ENCODE results near the gene SCN7A.

SCN7A gene

GRCh38 chr2:166436976-166437375, 57.1 kb downstream of the SCN7A start:
- no peak for TF ChIP-seq CTCF (IDR thresholded peaks at IDR 0.05; ENCODE audit: borderline replicate concordance, insufficient read depth, low read depth, low read length)
- H3K4me3 ChIP-seq (ENCODE audit: low read depth, low read length) = no peak overlapping the region

- no peak overlapping the region for H3K4me3 ChIP-seq (ENCODE audit: low read depth, low read length)
- no peak for TF ChIP-seq CTCF (IDR thresholded peaks at IDR 0.05; ENCODE audit: borderline replicate concordance, insufficient read depth, low read depth, low read length)
Measured at GRCh38 chr2:166436189-166436588, 57.9 kb downstream of the SCN7A start.

GRCh38 chr2:166434491-166434890, 59.6 kb downstream of the SCN7A start:
- no peak for TF ChIP-seq CTCF (IDR thresholded peaks at IDR 0.05; ENCODE audit: borderline replicate concordance, insufficient read depth, low read depth, low read length)

GRCh38 chr2:166433457-166433856, 60.6 kb downstream of the SCN7A start:
- TF ChIP-seq CTCF (IDR thresholded peaks at IDR 0.05; ENCODE audit: borderline replicate concordance, insufficient read depth, low read depth, low read length) = no peak
- no peak overlapping the region for H3K4me3 ChIP-seq (ENCODE audit: low read depth, low read length)

More at GRCh38 chr2:166434491-166434890, 59.6 kb downstream of the SCN7A start:
- H3K4me3 ChIP-seq (ENCODE audit: low read depth, low read length) = no peak overlapping the region

- no peak for TF ChIP-seq CTCF (IDR thresholded peaks at IDR 0.05; ENCODE audit: borderline replicate concordance, insufficient read depth, low read depth, low read length)
- no peak overlapping the region for H3K4me3 ChIP-seq (ENCODE audit: low read depth, low read length)
Measured at GRCh38 chr2:166432331-166432730, 61.7 kb downstream of the SCN7A start.

GRCh38 chr2:166424841-166425240, 69.2 kb downstream of the SCN7A start:
- no peak for TF ChIP-seq CTCF (IDR thresholded peaks at IDR 0.05; ENCODE audit: borderline replicate concordance, insufficient read depth, low read depth, low read length)

GRCh38 chr2:166419616-166419934, 74.5 kb downstream of the SCN7A start:
- no peak for TF ChIP-seq CTCF (IDR thresholded peaks at IDR 0.05; ENCODE audit: borderline replicate concordance, insufficient read depth, low read depth, low read length)
- H3K4me3 ChIP-seq (ENCODE audit: low read depth, low read length) = no peak overlapping the region

More at GRCh38 chr2:166424841-166425240, 69.2 kb downstream of the SCN7A start:
- no peak overlapping the region for H3K4me3 ChIP-seq (ENCODE audit: low read depth, low read length)
